Measurements from ENCODE around the gene UGT2A2. TPM values are rescaled to one million over a fixed set of nuclear protein-coding genes. Genes with fewer than 3 reads are reported as not detected.
"Not testable (repeated sequence)": the region's sequence is repeated elsewhere in the genome, so short reads cannot be mapped to it uniquely, and the experiment has no call there.

Gene UGT2A2
- total RNA-seq, result not detected
- not detected for polyA plus RNA-seq
- total RNA-seq, result 0 reads per million in 6 experiments

DNA sequence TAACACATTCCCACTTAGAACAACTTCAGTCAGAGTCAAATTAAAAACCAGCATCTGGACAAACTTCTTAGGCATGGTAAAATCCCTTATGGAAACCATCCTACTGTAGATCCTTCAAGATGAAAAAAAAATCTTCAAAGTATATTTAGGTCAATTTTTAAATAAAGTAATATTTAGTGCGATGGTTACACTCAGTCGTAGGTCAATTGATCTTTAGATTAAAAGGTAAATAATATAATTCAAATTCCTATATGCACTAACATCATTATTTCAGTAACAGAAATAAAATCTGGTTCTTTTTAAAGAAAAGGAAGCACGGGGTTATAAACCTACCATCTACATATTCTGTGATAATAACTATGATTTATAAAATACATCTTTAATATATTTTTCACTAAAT lies at the start of gene UGT2A2:
Gene UGT2A2 (minus strand): TSS at position 101 of the 400 bp plus-strand sequence. CDS start 2 bp downstream, at position 99.
- DNase-seq, result no peak
- Mint-ChIP-seq H3K27me3 (peaks cover 0 to 5% (median 0%) of the 10 kb centered on the region in 5 donors), H3K9me3 (no peaks in the 10 kb centered on the region), H3K4me3 (no peak within 1 kb of the TSS), H3K4me1 (no peaks in the 10 kb centered on the region), H3K36me3 (no peaks in the 10 kb centered on the region), H3K27ac (no peak within 1 kb of the TSS)
- POLR2A ChIA-PET, result no interaction called here
- ATAC-seq, result no peak

DNA sequence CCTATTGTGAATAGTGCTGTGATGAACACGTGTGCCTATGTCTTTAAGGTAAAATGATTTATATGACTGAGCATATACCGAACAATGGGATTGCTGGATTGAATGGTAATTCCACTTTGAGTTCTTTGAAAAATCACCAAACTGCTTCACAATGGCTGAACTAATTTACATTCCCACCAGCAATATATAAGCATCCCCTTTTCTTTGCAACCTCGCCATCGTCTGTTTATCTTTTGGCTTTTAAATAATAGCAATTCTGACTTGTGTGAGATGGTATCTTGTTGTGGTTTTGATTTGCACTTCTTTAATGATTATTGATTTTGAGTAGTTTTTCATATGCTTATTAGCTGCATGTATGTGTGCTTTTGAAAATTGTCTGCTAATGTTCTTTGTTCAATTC lies 45.4 kb upstream of the UGT2A2 start:
- no peak for ATAC-seq
- H3K27ac Mint-ChIP-seq, result no peak overlapping the region
- DNase-seq, result no peak
- no peaks in the 10 kb centered on the region for H3K27me3 Mint-ChIP-seq
- POLR2A ChIA-PET, result no interaction called here
- H3K36me3 Mint-ChIP-seq, result no peaks in the 10 kb centered on the region
- no peaks in the 10 kb centered on the region for H3K9me3 Mint-ChIP-seq
- H3K4me3 Mint-ChIP-seq, result no peak overlapping the region
- H3K4me1 Mint-ChIP-seq, result peaks cover 0 to 3% (median 1%) of the 10 kb centered on the region in 4 donors

- no peak for DNase-seq
- Mint-ChIP-seq H3K4me3 (no peak overlapping the region), H3K9me3 (peaks cover 0 to 2% (median 0%) of the 10 kb centered on the region in 9 donors), H3K36me3 (peaks cover 0 to under 1% (median 0%) of the 10 kb centered on the region in 3 donors), H3K27ac (no peak overlapping the region), H3K27me3 (peaks cover 0 to 14% (median 7%) of the 10 kb centered on the region in 5 donors), H3K4me1 (no peaks in the 10 kb centered on the region)
- POLR2A ChIA-PET, result interaction anchor here (0.7 kb wide), 1 partner anchor 1329 kb away, joined by 3 read pairs; no protein-coding TSS in a partner anchor
- ATAC-seq, result no peak
Observed at GRCh38 chr4:69668680-69669079, 29.2 kb upstream of the UGT2A2 start.

DNA sequence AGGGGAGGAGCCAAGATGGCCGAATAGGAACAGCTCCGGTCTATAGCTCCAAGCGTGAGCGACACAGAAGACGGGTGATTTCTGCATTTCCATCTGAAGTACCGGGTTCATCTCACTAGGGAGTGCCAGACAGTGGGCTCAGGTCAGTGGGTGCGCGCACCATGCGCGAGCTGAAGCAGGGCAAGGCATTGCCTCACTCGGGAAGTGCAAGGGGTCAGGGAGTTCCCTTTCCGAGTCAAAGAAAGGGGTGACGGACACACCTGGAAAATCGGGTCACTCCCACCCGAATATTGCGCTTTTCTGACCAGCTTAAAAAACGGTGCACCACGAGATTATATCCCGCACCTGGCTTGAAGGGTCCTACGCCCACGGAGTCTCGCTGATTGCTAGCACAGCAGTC lies 24.6 kb upstream of the UGT2A2 start:
- DNase-seq, ATAC-seq, POLR2A ChIA-PET, H3K4me3 Mint-ChIP-seq: not testable (repeated sequence)
- H3K36me3 Mint-ChIP-seq, result peaks cover 0 to 11% (median 0%) of the 10 kb centered on the region in 3 donors
- peak overlapping the region in 1 of 10 donors; percentile 53 for H3K27ac Mint-ChIP-seq
- H3K27me3 Mint-ChIP-seq, result peaks cover 0 to 19% (median 3%) of the 10 kb centered on the region in 5 donors
- H3K9me3 Mint-ChIP-seq, result peaks cover 2 to 12% (median 9%) of the 10 kb centered on the region in 9 donors
- H3K4me1 Mint-ChIP-seq, result peaks cover 1 to 19% (median 5%) of the 10 kb centered on the region in 4 donors

GRCh38 chr4:69661130-69661803 lies 21.8 kb upstream of the UGT2A2 start:
- H3K4me1 Mint-ChIP-seq, result peaks cover 1 to 19% (median 5%) of the 10 kb centered on the region in 4 donors
- DNase-seq (peak in 3 of 10 donors; percentile 2 to 69 (median 16)), ATAC-seq (peak in 1 of 2 donors; percentile 53)
- H3K9me3 Mint-ChIP-seq, result peaks cover 2 to 14% (median 9%) of the 10 kb centered on the region in 9 donors
- H3K27me3 Mint-ChIP-seq, result peaks cover 0 to 16% (median 2%) of the 10 kb centered on the region in 5 donors
- POLR2A ChIA-PET, result not testable (repeated sequence)
- peaks cover 0 to 11% (median 0%) of the 10 kb centered on the region in 3 donors for H3K36me3 Mint-ChIP-seq
- H3K27ac Mint-ChIP-seq, result peak overlapping the region in 4 of 10 donors; percentile 16 to 76 (median 37)
- peak overlapping the region in 1 of 10 donors; percentile 51 for H3K4me3 Mint-ChIP-seq

- POLR2A ChIA-PET, result no interaction called here
- no peak for ATAC-seq
- peaks cover 2 to 13% (median 7%) of the 10 kb centered on the region in 9 donors for H3K9me3 Mint-ChIP-seq
- peaks cover 0 to 9% (median 2%) of the 10 kb centered on the region in 5 donors for H3K27me3 Mint-ChIP-seq
- no peak overlapping the region for H3K4me3 Mint-ChIP-seq
- H3K4me1 Mint-ChIP-seq, result peaks cover 1 to 19% (median 5%) of the 10 kb centered on the region in 4 donors
- H3K36me3 Mint-ChIP-seq, result peaks cover 0 to 7% (median 0%) of the 10 kb centered on the region in 3 donors
- DNase-seq, result no peak
- peak overlapping the region in 1 of 10 donors; percentile 16 for H3K27ac Mint-ChIP-seq
Observed at GRCh38 chr4:69658133-69658532, 18.7 kb upstream of the UGT2A2 start.

- no peak for ATAC-seq
- peaks cover 0 to 6% (median 2%) of the 10 kb centered on the region in 9 donors for H3K9me3 Mint-ChIP-seq
- H3K27me3 Mint-ChIP-seq, result peaks cover 0 to 4% (median 0%) of the 10 kb centered on the region in 5 donors
- no peak overlapping the region for H3K27ac Mint-ChIP-seq
- H3K4me3 Mint-ChIP-seq, result no peak overlapping the region
- DNase-seq, result no peak
- peaks cover 0 to 15% (median 5%) of the 10 kb centered on the region in 4 donors for H3K4me1 Mint-ChIP-seq
- POLR2A ChIA-PET, result no interaction called here
- no peaks in the 10 kb centered on the region for H3K36me3 Mint-ChIP-seq
Observed at GRCh38 chr4:69656653-69657158, 17.3 kb upstream of the UGT2A2 start.

GRCh38 chr4:69653147-69653546 lies 13.7 kb upstream of the UGT2A2 start, which contains the start of gene UGT2A1:
UGT2A1 (minus strand) TSS chr4:69653247; CDS start chr4:69647644, 5,603 bp downstream.
- ATAC-seq (no peak), DNase-seq (no peak)
- H3K27ac Mint-ChIP-seq, result no peak within 1 kb of the TSS
- no peaks in the 10 kb centered on the region for H3K36me3 Mint-ChIP-seq
- H3K4me1 Mint-ChIP-seq, result no peaks in the 10 kb centered on the region
- POLR2A ChIA-PET, result no interaction called here
- no peaks in the 10 kb centered on the region for H3K27me3 Mint-ChIP-seq
- H3K4me3 Mint-ChIP-seq, result no peak within 1 kb of the TSS
- H3K9me3 Mint-ChIP-seq, result peaks cover 0 to 2% (median 0%) of the 10 kb centered on the region in 9 donors

- H3K4me1 Mint-ChIP-seq, result no peaks in the 10 kb centered on the region
- ATAC-seq (no peak), DNase-seq (no peak)
- no peak overlapping the region for H3K27ac Mint-ChIP-seq
- no peaks in the 10 kb centered on the region for H3K36me3 Mint-ChIP-seq
- H3K4me3 Mint-ChIP-seq, result no peak overlapping the region
- POLR2A ChIA-PET, result no interaction called here
- H3K9me3 Mint-ChIP-seq, result no peaks in the 10 kb centered on the region
- peaks cover 0 to 3% (median 0%) of the 10 kb centered on the region in 5 donors for H3K27me3 Mint-ChIP-seq
Observed at GRCh38 chr4:69650872-69651271, 11.4 kb upstream of the UGT2A2 start.

DNA sequence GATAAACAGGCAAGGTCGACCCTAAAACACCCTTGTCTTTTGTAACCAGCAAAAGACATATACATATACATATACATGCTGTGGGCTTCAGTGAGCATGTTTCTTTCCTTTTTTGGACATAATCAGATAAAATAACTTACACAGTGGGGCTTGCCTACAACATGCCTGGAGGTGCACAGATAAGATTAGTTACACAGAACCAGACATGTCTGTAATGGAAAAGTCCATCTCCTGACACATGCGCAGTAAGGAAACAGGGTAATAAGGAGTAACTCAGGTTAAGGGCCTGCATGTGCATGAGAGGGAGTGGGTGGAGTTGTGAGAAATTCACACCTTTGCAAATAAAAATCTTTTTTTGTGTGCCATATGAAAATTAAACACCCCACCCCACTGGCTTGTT lies 10.2 kb upstream of the UGT2A2 start:
- no peak for DNase-seq
- POLR2A ChIA-PET, result no interaction called here
- no peak overlapping the region for H3K27ac Mint-ChIP-seq
- H3K9me3 Mint-ChIP-seq, result no peaks in the 10 kb centered on the region
- H3K4me3 Mint-ChIP-seq, result no peak overlapping the region
- ATAC-seq, result no peak
- H3K27me3 Mint-ChIP-seq, result peaks cover 0 to 3% (median 0%) of the 10 kb centered on the region in 5 donors
- no peaks in the 10 kb centered on the region for H3K36me3 Mint-ChIP-seq
- no peaks in the 10 kb centered on the region for H3K4me1 Mint-ChIP-seq

GRCh38 chr4:69649207-69649606 lies 9.8 kb upstream of the UGT2A2 start:
- Mint-ChIP-seq H3K36me3 (no peaks in the 10 kb centered on the region), H3K9me3 (no peaks in the 10 kb centered on the region), H3K27ac (no peak overlapping the region), H3K27me3 (peaks cover 0 to 3% (median 0%) of the 10 kb centered on the region in 5 donors), H3K4me1 (no peaks in the 10 kb centered on the region), H3K4me3 (no peak overlapping the region)
- no peak for ATAC-seq
- POLR2A ChIA-PET, result no interaction called here
- no peak for DNase-seq

GRCh38 chr4:69642961-69643360 lies 3.5 kb upstream of the UGT2A2 start:
- no peak for ATAC-seq
- no peak overlapping the region for H3K27ac Mint-ChIP-seq
- no peaks in the 10 kb centered on the region for H3K36me3 Mint-ChIP-seq
- POLR2A ChIA-PET, result no interaction called here
- no peak overlapping the region for H3K4me3 Mint-ChIP-seq
- no peaks in the 10 kb centered on the region for H3K9me3 Mint-ChIP-seq
- H3K4me1 Mint-ChIP-seq, result no peaks in the 10 kb centered on the region
- peaks cover 0 to 3% (median 0%) of the 10 kb centered on the region in 5 donors for H3K27me3 Mint-ChIP-seq
- DNase-seq, result no peak

- no peak for ATAC-seq
- POLR2A ChIA-PET, result no interaction called here
- Mint-ChIP-seq H3K36me3 (no peaks in the 10 kb centered on the region), H3K9me3 (no peaks in the 10 kb centered on the region), H3K27me3 (peaks cover 0 to 5% (median 0%) of the 10 kb centered on the region in 5 donors), H3K4me1 (no peaks in the 10 kb centered on the region), H3K4me3 (no peak overlapping the region), H3K27ac (no peak overlapping the region)
- DNase-seq, result no peak
Observed at GRCh38 chr4:69640289-69640688, 847 bp upstream of the UGT2A2 start.
